HG03175 (cell line): Measurements from ENCODE around the gene TMEM229B.
A peak's percentile ranks its signal among the peaks of the same experiment; 100 is the strongest.

Experiments
- ATAC-seq: cut with Tn5 transposase; IDR thresholded peaks from one replicate; pipeline ENCODE4 v1.9.1; 2021; ENCODE audit warnings: mild to moderate bottlenecking, moderate library complexity; ENCODE audit not compliant: unreplicated experiment

Gene TMEM229B

GRCh38 chr14:67515386-67516079 is 27.0 kb upstream of the TMEM229B start:
- ATAC-seq = peak; percentile 43

GRCh38 chr14:67514650-67515385 is 26.3 kb upstream of the TMEM229B start:
- peak; percentile 50 for ATAC-seq

- no peak for ATAC-seq
Observed at GRCh38 chr14:67514203-67514607, 25.7 kb upstream of the TMEM229B start.

GRCh38 chr14:67513631-67514108 is 25.1 kb upstream of the TMEM229B start:
- ATAC-seq = no peak

- ATAC-seq = no peak
Observed at GRCh38 chr14:67512463-67513310, 24.2 kb upstream of the TMEM229B start.

GRCh38 chr14:67510836-67511235 is 22.3 kb upstream of the TMEM229B start:
- ATAC-seq = no peak

- no peak for ATAC-seq
Observed at GRCh38 chr14:67510121-67510520, 21.6 kb upstream of the TMEM229B start.

GRCh38 chr14:67508956-67509355 is 20.4 kb upstream of the TMEM229B start:
- ATAC-seq = no peak

- no peak for ATAC-seq
Observed at GRCh38 chr14:67505254-67505653, 16.7 kb upstream of the TMEM229B start.

GRCh38 chr14:67503331-67503730 is 14.8 kb upstream of the TMEM229B start:
- ATAC-seq = no peak

GRCh38 chr14:67502867-67503266 is 14.3 kb upstream of the TMEM229B start:
- no peak for ATAC-seq

GRCh38 chr14:67501670-67502069 is 13.1 kb upstream of the TMEM229B start:
- no peak for ATAC-seq

GRCh38 chr14:67500981-67501380 is 12.5 kb upstream of the TMEM229B start:
- no peak for ATAC-seq

GRCh38 chr14:67497716-67498115 is 9.2 kb upstream of the TMEM229B start:
- no peak for ATAC-seq

GRCh38 chr14:67497216-67497615 is 8.7 kb upstream of the TMEM229B start:
- ATAC-seq = no peak

GRCh38 chr14:67495827-67496226 is 7.3 kb upstream of the TMEM229B start:
- ATAC-seq = no peak

- ATAC-seq = no peak
Observed at GRCh38 chr14:67493092-67493717, 4.7 kb upstream of the TMEM229B start.

GRCh38 chr14:67492538-67492937 is 4.0 kb upstream of the TMEM229B start:
- ATAC-seq = no peak

- ATAC-seq = no peak
Observed at GRCh38 chr14:67491741-67492507, 3.4 kb upstream of the TMEM229B start.

GRCh38 chr14:67491285-67491684 is 2.8 kb upstream of the TMEM229B start:
- no peak for ATAC-seq
